ENCODE results near the gene PSPH.
"Not testable (repeated sequence)": the region's sequence is repeated elsewhere in the genome, so short reads cannot be mapped to it uniquely, and the experiment has no call there.

- not testable (repeated sequence) for TF ChIP-seq SUZ12 (IDR thresholded peaks at IDR 0.05; ENCODE audit: extremely low read depth, insufficient read depth, insufficient read length); ZNF274 (IDR thresholded peaks at IDR 0.05; ENCODE audit: low read depth, low read length); YY1 (IDR thresholded peaks at IDR 0.05; ENCODE audit: insufficient read depth, insufficient read length)
Measured at GRCh38 chr7:56048763-56049162, 2.5 kb downstream of the PSPH start.
